ENCODE data around the gene CXXC5.

GRCh38 chr5:139708877-139709581 is 60.9 kb downstream of the CXXC5 start:
- no peak for TF ChIP-seq CTCF (IDR thresholded peaks at IDR 0.05)
- TF ChIP-seq ZFX (IDR thresholded peaks at IDR 0.05; ENCODE audit: borderline replicate concordance): no peak
